ENCODE measurements around the gene TLX3. TPM values are rescaled to one million over a fixed set of nuclear protein-coding genes. Genes with fewer than 3 reads are reported as not detected.

The TLX3 gene
- polyA plus RNA-seq, 1 donor (not counting 4 experiments of a cell fraction or from before 2014, with no cell fraction given): not detected

- no peak overlapping the region for H3K9ac ChIP-seq (ENCODE audit: control insufficient read depth, extremely low read depth, insufficient read depth, low read length)
- no peak for TF ChIP-seq CTCF (optimal IDR thresholded peaks at IDR 0.05 in 1 of 3, IDR thresholded peaks at IDR 0.05 in 1 of 3, conservative IDR thresholded peaks at IDR 0.05 in 1 of 3; ENCODE audit: extremely low read depth in 1 of 3, insufficient read depth in 2 of 3, low read length in 3 of 3)
- no peak for TF ChIP-seq EZH2 (IDR thresholded peaks at IDR 0.05; ENCODE audit: low read length)
- dilution Hi-C loops (cut with MboI; ENCODE audit: extremely low pct_ligation_motif_present, low sequenced_read_pairs): no loop called here
Observed at GRCh38 chr5:171300358-171300757, 8.7 kb upstream of the TLX3 start.

GRCh38 chr5:171306166-171306565 is 2.9 kb upstream of the TLX3 start:
- no peak for TF ChIP-seq CTCF (optimal IDR thresholded peaks at IDR 0.05 in 1 of 3, IDR thresholded peaks at IDR 0.05 in 1 of 3, conservative IDR thresholded peaks at IDR 0.05 in 1 of 3; ENCODE audit: extremely low read depth in 1 of 3, insufficient read depth in 2 of 3, low read length in 3 of 3)
- TF ChIP-seq EZH2 (IDR thresholded peaks at IDR 0.05; ENCODE audit: low read length): no peak
- FAIRE-seq: no peak
- dilution Hi-C loops (cut with MboI; ENCODE audit: extremely low pct_ligation_motif_present, low sequenced_read_pairs): no loop called here

More at GRCh38 chr5:171300358-171300757, 8.7 kb upstream of the TLX3 start:
- Histone ChIP-seq H3K4me1 (ENCODE audit: control insufficient read depth, extremely low read depth, insufficient read depth, low read length) (no peaks in the 10 kb centered on the region), H3K9me1 (ENCODE audit: control insufficient read depth, extremely low read depth, insufficient read depth, low read length) (no peaks in the 10 kb centered on the region), H3K9me3 (ENCODE audit: control insufficient read depth, low read depth, low read length) (no peaks in the 10 kb centered on the region), H3K79me2 (ENCODE audit: control insufficient read depth, insufficient read depth, low read length) (no peaks in the 10 kb centered on the region), H2AFZ (ENCODE audit: control insufficient read depth, low read length) (no peak overlapping the region), H3K4me3 (ENCODE audit: control insufficient read depth in 2 of 3, extremely low read depth in 1 of 3, insufficient read depth in 2 of 3, low read depth in 1 of 3, low read length in 3 of 3) (no peak overlapping the region), H3K27ac (ENCODE audit: control insufficient read depth, insufficient read depth, low read length) (no peak overlapping the region), H4K20me1 (ENCODE audit: control insufficient read depth, extremely low read depth, insufficient read depth, low read length) (no peaks in the 10 kb centered on the region), H3K4me2 (ENCODE audit: control insufficient read depth, extremely low read depth, insufficient read depth, low read depth, low read length) (no peak overlapping the region), H3K36me3 (ENCODE audit: control insufficient read depth in 2 of 2, extremely low read depth in 1 of 2, insufficient read depth in 2 of 2, low read length in 2 of 2) (no peaks in the 10 kb centered on the region), H3K27me3 (ENCODE audit: control insufficient read depth, extremely low read depth, insufficient read depth, low read length) (peaks cover 17% of the 10 kb centered on the region)
- FAIRE-seq (no peak), DNase-seq (ENCODE audit: low read depth, low spot score) (no peak)

More at GRCh38 chr5:171306166-171306565, 2.9 kb upstream of the TLX3 start:
- Histone ChIP-seq H3K27ac (ENCODE audit: control insufficient read depth, insufficient read depth, low read length) (no peak overlapping the region), H2AFZ (ENCODE audit: control insufficient read depth, low read length) (no peak overlapping the region), H4K20me1 (ENCODE audit: control insufficient read depth, extremely low read depth, insufficient read depth, low read length) (no peaks in the 10 kb centered on the region), H3K4me2 (ENCODE audit: control insufficient read depth, extremely low read depth, insufficient read depth, low read depth, low read length) (no peak overlapping the region), H3K9me1 (ENCODE audit: control insufficient read depth, extremely low read depth, insufficient read depth, low read length) (no peaks in the 10 kb centered on the region), H3K4me3 (ENCODE audit: control insufficient read depth in 2 of 3, extremely low read depth in 1 of 3, insufficient read depth in 2 of 3, low read depth in 1 of 3, low read length in 3 of 3) (no peak overlapping the region), H3K27me3 (ENCODE audit: control insufficient read depth, extremely low read depth, insufficient read depth, low read length) (peaks cover 70% of the 10 kb centered on the region), H3K9ac (ENCODE audit: control insufficient read depth, extremely low read depth, insufficient read depth, low read length) (no peak overlapping the region), H3K9me3 (ENCODE audit: control insufficient read depth, low read depth, low read length) (no peaks in the 10 kb centered on the region), H3K4me1 (ENCODE audit: control insufficient read depth, extremely low read depth, insufficient read depth, low read length) (no peaks in the 10 kb centered on the region), H3K79me2 (ENCODE audit: control insufficient read depth, insufficient read depth, low read length) (no peaks in the 10 kb centered on the region), H3K36me3 (ENCODE audit: control insufficient read depth in 2 of 2, extremely low read depth in 1 of 2, insufficient read depth in 2 of 2, low read length in 2 of 2) (no peaks in the 10 kb centered on the region)
- no peak for DNase-seq (ENCODE audit: low read depth, low spot score)

Data from keratinocyte (primary cell).